Body of pancreas (tissue), 4 donors: ENCODE measurements around the gene SERPINB6.

Source experiments
- CTCF ChIP-seq, 7 experiments: fragments of 450-650 bp in 4 of 7; fragments of 200-600 bp in 3 of 7; sonication (generic) in 3 of 7; IDR thresholded peaks; one replicate each; pipeline ENCODE4 v1.5.1; 2016 to 2019; ENCODE audit warnings: antibody characterized with exemption in 7 of 7
- POLR2A ChIP-seq, 3 donors: fragments of 450-650 bp; IDR thresholded peaks; one replicate each; pipeline ENCODE4 v1.6.1; 2016; ENCODE audit warnings: antibody characterized with exemption in 3 of 3, mild to moderate bottlenecking in 2 of 3

GRCh38 chr6:2970753-2971419 lies 481 bp downstream of the SERPINB6 start:
- TF ChIP-seq POLR2A (IDR thresholded peaks at IDR 0.05) = peak in 1 of 3 donors; percentile 55
- TF ChIP-seq CTCF (IDR thresholded peaks at IDR 0.05) = no peak
